CD4-positive, alpha-beta T cell (primary cell): ENCODE data around the gene SHLD2. TPM values are rescaled to one million over a fixed set of nuclear protein-coding genes. Genes with fewer than 3 reads are reported as not detected.

Experiments used
- ATAC-seq: fragments of 200-7000 bp; cut with Tn5 transposase; one replicate; pipeline ENCODE4 v1.10.0; 2022; ENCODE audit warnings: mild to moderate bottlenecking; ENCODE audit not compliant: poor library complexity
- CTCF ChIA-PET: fragments of 350-600 bp; sonication (Branson Sonifier 250); formaldehyde crosslinking; loops from one replicate; lab custom pipeline; 2021; ENCODE audit warnings: antibody characterized with exemption, inconsistent platforms; lab: Charles Lee
- POLR2A ChIA-PET: fragments of 350-600 bp; sonication (Branson Sonifier 250); formaldehyde crosslinking; loops from one replicate; lab custom pipeline; 2021; ENCODE audit warnings: antibody characterized with exemption, inconsistent platforms; lab: Charles Lee
- DNase-seq, 14 experiments: peaks; one replicate each; pipeline ENCODE4 v3.0.0-alpha.2; 2013 to 2020; ENCODE audit warnings: mixed read lengths in 2 of 14
- H3K27ac ChIP-seq, 2 donors: one replicate each; pipeline versions ENCODE4 v1.5.1 to v1.7.0; 2013; ENCODE audit warnings: low read length in 2 of 2, low read depth in 1 of 2, mild to moderate bottlenecking in 1 of 2
- H3K27me3 ChIP-seq, 2 experiments: 1 replicate in 1 of 2; 2 replicates in 1 of 2; pipeline versions ENCODE4 v1.6.1 to v1.7.0; 2013; ENCODE audit warnings: low read length in 2 of 2, control low read depth in 1 of 2, mild to moderate bottlenecking in 1 of 2, moderate library complexity in 1 of 2; ENCODE audit not compliant: insufficient read depth in 2 of 2, control insufficient read depth in 1 of 2
- H3K36me3 ChIP-seq: one replicate; pipeline ENCODE4 v1.6.1; 2013; ENCODE audit warnings: low read length, control low read depth; ENCODE audit not compliant: insufficient read depth
- H3K4me1 ChIP-seq: one replicate; pipeline ENCODE4 v1.6.1; 2013; ENCODE audit warnings: low read length, control low read depth; ENCODE audit not compliant: insufficient read depth
- H3K4me3 ChIP-seq: one replicate; pipeline ENCODE4 v1.5.1; 2013; ENCODE audit warnings: mild to moderate bottlenecking, low read length, moderate library complexity
- H3K9me3 ChIP-seq, 2 experiments: 1 replicate in 1 of 2; 2 replicates in 1 of 2; pipeline versions ENCODE4 v1.6.1 to v1.7.0; 2013; ENCODE audit warnings: low read length in 2 of 2, mild to moderate bottlenecking in 2 of 2, control low read depth in 1 of 2, moderate library complexity in 1 of 2; ENCODE audit not compliant: control insufficient read depth in 1 of 2, insufficient read depth in 1 of 2
- H3K27ac Mint-ChIP-seq: one replicate; pipeline ENCODE4 v1.8.0; 2020; ENCODE audit warnings: mixed read lengths
- H3K27me3 Mint-ChIP-seq: one replicate; pipeline ENCODE4 v1.8.0; 2021; ENCODE audit warnings: mixed read lengths
- H3K36me3 Mint-ChIP-seq: one replicate; pipeline ENCODE4 v1.8.0; 2021; ENCODE audit warnings: low read depth, mixed read lengths
- H3K4me1 Mint-ChIP-seq: one replicate; pipeline ENCODE4 v1.8.0; 2021; ENCODE audit warnings: low read depth, mixed read lengths
- H3K4me3 Mint-ChIP-seq: one replicate; pipeline ENCODE4 v1.8.0; 2020; ENCODE audit warnings: mild to moderate bottlenecking, mixed read lengths
- H3K9me3 Mint-ChIP-seq: one replicate; pipeline ENCODE4 v1.8.0; 2020; ENCODE audit warnings: mixed read lengths
- intact Hi-C, 2 experiments: fragments of 100-400 bp; cut with DNase I in 1 of 2; cut with micrococcal nuclease in 1 of 2; formaldehyde crosslinking; loops; one replicate each; pipeline versions ENCODE4 v1.15.1 to v1.9.0; 2023 to 2025; cut with DNase I, micrococcal nuclease
- total RNA-seq, 174 experiments: library from RNA in 2 of 174; stranded (reverse) in 2 of 174; gene quantifications; one replicate each; pipeline ENCODE4 v1.2.3 and lab custom pipeline; 2021 to 2026
- TF ChIP-seq, protein P1 (sequence below): fragments of 200-600 bp; IDR thresholded peaks from one replicate; pipeline ENCODE4 v1.8.0; 2022; ENCODE audit warnings: antibody characterized with exemption, mild to moderate bottlenecking

Gene SHLD2
- total RNA-seq, 2 experiments from 2014 or later = 20.6 to 23.0 TPM

DNA sequence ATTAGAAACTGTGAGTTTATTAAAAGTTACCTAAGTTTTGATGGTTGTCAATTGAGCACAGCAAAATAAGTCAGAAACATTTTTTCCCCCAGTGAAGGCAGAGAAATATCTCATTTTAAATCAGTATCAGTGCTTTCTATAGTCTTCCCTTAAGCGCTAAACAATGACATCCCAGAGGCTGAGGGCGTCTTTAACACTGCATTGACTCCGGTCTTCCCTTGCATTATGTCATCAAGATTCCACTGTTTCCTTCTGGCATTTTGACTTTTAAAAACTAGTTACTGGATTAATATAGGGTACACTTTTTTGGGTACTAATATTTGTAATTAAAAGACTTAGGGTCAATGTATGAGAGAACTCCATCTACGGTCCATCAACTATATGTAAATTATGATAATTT lies 4.2 kb upstream of the SHLD2 start:
- TF ChIP-seq, protein P1, sequence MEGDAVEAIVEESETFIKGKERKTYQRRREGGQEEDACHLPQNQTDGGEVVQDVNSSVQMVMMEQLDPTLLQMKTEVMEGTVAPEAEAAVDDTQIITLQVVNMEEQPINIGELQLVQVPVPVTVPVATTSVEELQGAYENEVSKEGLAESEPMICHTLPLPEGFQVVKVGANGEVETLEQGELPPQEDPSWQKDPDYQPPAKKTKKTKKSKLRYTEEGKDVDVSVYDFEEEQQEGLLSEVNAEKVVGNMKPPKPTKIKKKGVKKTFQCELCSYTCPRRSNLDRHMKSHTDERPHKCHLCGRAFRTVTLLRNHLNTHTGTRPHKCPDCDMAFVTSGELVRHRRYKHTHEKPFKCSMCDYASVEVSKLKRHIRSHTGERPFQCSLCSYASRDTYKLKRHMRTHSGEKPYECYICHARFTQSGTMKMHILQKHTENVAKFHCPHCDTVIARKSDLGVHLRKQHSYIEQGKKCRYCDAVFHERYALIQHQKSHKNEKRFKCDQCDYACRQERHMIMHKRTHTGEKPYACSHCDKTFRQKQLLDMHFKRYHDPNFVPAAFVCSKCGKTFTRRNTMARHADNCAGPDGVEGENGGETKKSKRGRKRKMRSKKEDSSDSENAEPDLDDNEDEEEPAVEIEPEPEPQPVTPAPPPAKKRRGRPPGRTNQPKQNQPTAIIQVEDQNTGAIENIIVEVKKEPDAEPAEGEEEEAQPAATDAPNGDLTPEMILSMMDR = no peak

DNA sequence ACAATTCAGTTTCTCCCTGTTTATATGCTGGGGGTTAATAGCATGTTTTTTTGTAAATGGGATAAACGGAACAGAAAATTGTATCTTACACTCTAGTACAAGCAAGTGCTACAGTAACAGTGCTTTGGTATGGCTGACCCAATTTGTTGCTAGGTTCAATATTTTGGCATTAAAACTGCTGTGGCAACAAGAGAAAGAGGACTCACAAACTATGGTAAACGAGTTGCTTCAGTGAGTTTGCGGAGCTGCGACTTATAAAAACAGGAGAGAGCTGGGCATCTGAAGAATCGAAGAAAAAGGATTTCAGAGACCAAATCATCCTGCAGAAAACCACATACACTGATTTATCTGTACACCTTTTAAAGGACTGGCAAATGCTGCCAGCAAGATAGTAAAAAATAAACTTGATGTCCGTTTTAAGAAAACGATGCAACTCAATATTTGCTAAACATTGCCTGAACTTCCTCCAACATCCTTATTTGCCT lies 2.6 kb upstream of the SHLD2 start:
- Histone ChIP-seq H3K9me3 (no peaks in the 10 kb centered on the region), H3K4me1 (peaks cover 29% of the 10 kb centered on the region), H3K27ac (peak overlapping the region; percentile 22 to 44), H3K27me3 (no peaks in the 10 kb centered on the region), H3K4me3 (peak overlapping the region; percentile 78), H3K36me3 (peaks cover 5% of the 10 kb centered on the region)
- peak in 3 of 14 experiments; percentile 22 to 56 (median 53) for DNase-seq
- H3K4me3 Mint-ChIP-seq = peak overlapping the region; percentile 96
- ChIA-PET CTCF (interaction anchor here (0.7 to 2.7 kb wide), 4 partner anchors 8 to 154 kb away, joined by 4 to 7 read pairs (median 5); no protein-coding TSS in a partner anchor), POLR2A (interaction anchor here (0.6 to 5.7 kb wide), 3 partner anchors 9 to 122 kb away, joined by 3 to 32 read pairs (median 8); no protein-coding TSS in a partner anchor)
- H3K36me3 Mint-ChIP-seq = peaks cover 31% of the 10 kb centered on the region
- no peaks in the 10 kb centered on the region for H3K9me3 Mint-ChIP-seq
- peaks cover 77% of the 10 kb centered on the region for H3K4me1 Mint-ChIP-seq
- H3K27me3 Mint-ChIP-seq = no peaks in the 10 kb centered on the region
- ATAC-seq = no peak
- peak overlapping the region; percentile 94 for H3K27ac Mint-ChIP-seq
- intact Hi-C loops = loop anchor here in 1 of 2 experiments (5.0 to 10.0 kb wide), 2 partner anchors 380 to 568 kb away; partner anchors contain the start of gene WAPL
- TF ChIP-seq, protein P1 = no peak

More for the DNA sequence above, 4.2 kb upstream of the SHLD2 start:
- DNase-seq = no peak
- peaks cover 5% of the 10 kb centered on the region for H3K36me3 ChIP-seq
- peaks cover 29% of the 10 kb centered on the region for H3K4me1 ChIP-seq
- no peak overlapping the region for H3K27ac ChIP-seq
- Mint-ChIP-seq H3K4me1 (peaks cover 83% of the 10 kb centered on the region), H3K9me3 (no peaks in the 10 kb centered on the region), H3K27me3 (no peaks in the 10 kb centered on the region), H3K27ac (no peak overlapping the region), H3K36me3 (peaks cover 35% of the 10 kb centered on the region), H3K4me3 (peak overlapping the region; percentile 2)
- intact Hi-C loops = loop anchor here in 1 of 2 experiments (5.0 to 10.0 kb wide), 2 partner anchors 378 to 566 kb away; partner anchors contain the start of gene WAPL
- ChIA-PET POLR2A (no interaction called here), CTCF (no interaction called here)
- no peak for ATAC-seq
- no peaks in the 10 kb centered on the region for H3K27me3 ChIP-seq
- H3K4me3 ChIP-seq = no peak overlapping the region
- no peaks in the 10 kb centered on the region for H3K9me3 ChIP-seq

- ATAC-seq (no peak), DNase-seq (peak in 7 of 14 experiments; percentile 6 to 69 (median 35))
- Mint-ChIP-seq H3K9me3 (no peaks in the 10 kb centered on the region), H3K36me3 (peaks cover 32% of the 10 kb centered on the region), H3K4me1 (peaks cover 71% of the 10 kb centered on the region), H3K27ac (peak overlapping the region; percentile 94), H3K27me3 (no peaks in the 10 kb centered on the region), H3K4me3 (peak overlapping the region; percentile 96)
- H3K9me3 ChIP-seq = no peaks in the 10 kb centered on the region
- intact Hi-C loops = loop anchor here in 1 of 2 experiments (5.0 to 10.0 kb wide), 2 partner anchors 381 to 568 kb away; partner anchors contain the start of gene WAPL
- ChIA-PET POLR2A (interaction anchor here (1.0 to 5.7 kb wide), 3 partner anchors 8 to 123 kb away, joined by 3 to 32 read pairs (median 8); no protein-coding TSS in a partner anchor), CTCF (interaction anchor here (1.1 to 2.7 kb wide), 3 partner anchors 9 to 133 kb away, joined by 5 to 7 read pairs (median 5); no protein-coding TSS in a partner anchor)
- peak overlapping the region; percentile 78 for H3K4me3 ChIP-seq
- H3K27ac ChIP-seq = peak overlapping the region; percentile 22 to 44
- H3K27me3 ChIP-seq = no peaks in the 10 kb centered on the region
- peaks cover 24% of the 10 kb centered on the region for H3K4me1 ChIP-seq
- H3K36me3 ChIP-seq = peaks cover 5% of the 10 kb centered on the region
- TF ChIP-seq, protein P1 = no peak
Measured at GRCh38 chr10:87092861-87093631, 2.0 kb upstream of the SHLD2 start.
